Hypothalamus (tissue), 51 donors: ENCODE data around the gene PRRT1.

Source experiments
- DNase-seq, 51 donors: peaks; one replicate each; lab custom pipeline; 2025; lab: John Stamatoyannopoulos, UW

The PRRT1 gene

DNA sequence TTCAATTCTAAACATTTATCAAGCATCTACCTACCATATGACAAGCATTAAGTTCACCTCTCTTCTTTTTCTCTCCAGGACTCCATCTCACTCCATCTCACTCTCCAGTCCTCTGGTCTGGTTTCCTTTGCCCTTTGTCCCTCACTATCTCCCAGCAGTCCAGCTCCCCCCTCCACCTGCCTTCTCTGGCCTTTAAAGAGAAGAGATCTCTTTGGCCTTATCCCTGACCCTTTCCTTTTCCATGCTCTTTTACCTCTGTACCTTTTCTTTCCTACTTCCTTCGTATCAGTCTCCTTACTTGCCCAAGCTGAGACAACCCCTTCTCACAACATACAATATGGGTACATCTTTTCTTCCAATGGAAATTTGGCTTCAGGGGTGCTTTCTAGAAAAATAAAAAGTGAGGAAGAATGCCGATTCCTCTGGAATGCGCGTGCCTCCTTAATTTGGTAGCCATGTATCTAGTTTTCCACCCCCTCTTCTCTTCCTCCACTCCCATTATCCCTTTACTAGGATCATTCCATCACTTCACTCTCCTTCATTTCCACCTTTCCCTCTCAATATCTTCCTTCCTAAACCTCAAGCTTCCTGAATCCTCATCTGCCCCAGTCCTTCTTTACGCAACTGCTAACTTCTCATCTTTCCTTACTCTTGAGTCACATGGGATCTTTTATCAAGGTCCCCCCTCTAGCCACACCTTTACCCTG is 24.9 kb upstream of the PRRT1 start:
- DNase-seq = no peak

DNA sequence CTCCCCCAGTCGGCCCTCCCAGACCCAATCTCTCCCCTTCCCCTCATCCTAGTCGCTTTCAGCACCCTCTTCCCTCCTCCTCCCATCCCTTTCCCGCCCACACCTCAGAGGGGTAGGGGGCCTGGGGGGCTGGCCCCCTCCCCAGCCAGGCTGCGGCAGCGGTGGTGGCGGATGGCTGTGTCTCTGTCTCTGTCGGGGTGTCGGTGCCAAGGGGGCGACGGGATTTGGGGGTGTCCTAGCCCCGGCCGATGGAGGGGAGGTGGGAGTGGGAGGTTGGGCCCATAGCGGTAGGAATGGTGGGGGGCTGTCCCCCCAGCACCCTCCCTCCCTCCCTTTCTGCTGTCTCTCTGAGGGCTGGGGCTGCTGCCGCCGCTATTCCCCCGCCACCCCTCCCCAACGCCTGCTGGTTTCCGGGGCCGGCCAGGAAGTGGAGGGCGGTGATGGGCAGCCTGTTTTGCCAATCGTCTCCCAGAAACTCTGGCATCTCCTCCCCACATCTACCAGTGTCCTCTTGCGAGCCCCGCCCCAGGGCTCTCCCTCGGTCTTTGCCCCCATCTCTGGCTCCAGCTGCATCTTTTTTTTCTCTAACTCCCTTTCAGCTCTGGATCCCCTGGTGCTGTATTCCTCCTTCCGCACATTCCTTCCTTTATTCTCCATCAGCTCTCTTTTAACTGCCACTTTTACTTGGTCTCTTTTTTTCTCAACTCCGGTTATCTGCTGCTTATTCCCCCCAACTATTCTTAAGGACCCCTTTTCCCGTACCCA is 24.2 kb upstream of the PRRT1 start, which contains the start of gene AGPAT1:
Gene AGPAT1 (minus strand): TSS at position 374 of the 765 bp plus-strand sequence. CDS start 4,588 bp downstream, outside the sequence.
- peak in 50 of 51 donors; percentile 58 to 98 (median 95) for DNase-seq

DNA sequence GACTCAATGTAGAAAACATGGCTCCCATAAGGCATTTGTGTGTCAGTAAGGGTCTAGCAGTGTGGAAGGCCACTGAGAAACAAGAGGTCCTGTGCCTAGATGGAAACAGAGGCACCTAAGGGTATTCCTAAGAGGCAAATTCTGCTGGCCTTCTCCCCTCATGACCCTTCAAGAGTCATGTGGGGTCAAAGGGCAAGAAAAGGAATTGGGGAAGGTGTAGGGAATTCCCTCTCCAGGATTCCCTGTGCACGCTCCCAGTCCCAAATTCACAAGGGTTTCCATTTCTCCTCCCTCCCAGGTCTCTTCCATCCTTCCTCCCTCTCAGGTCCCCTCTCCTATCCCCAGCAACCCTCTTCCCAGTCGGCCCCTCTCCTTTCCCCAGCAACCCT is 23.6 kb upstream of the PRRT1 start:
- DNase-seq = no peak

DNA sequence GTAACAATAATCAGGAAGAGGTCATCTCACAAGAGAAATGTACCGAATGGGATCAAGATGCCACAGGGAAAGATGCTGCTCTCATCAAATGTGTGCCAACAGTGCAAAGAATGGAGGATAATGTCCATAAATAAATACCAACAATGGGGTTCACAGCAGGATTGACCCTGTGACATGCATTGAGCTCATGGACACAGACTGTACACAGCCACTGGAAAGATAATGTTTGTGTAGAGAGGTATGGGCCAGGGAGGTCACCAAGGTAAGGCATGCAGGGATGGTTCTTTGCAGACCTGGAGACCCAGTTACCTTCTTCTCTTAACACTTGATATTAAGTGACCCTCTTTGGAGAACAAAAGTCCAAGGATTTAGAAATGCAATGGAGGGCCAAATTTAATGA is 22.7 kb upstream of the PRRT1 start:
- no peak for DNase-seq

DNA sequence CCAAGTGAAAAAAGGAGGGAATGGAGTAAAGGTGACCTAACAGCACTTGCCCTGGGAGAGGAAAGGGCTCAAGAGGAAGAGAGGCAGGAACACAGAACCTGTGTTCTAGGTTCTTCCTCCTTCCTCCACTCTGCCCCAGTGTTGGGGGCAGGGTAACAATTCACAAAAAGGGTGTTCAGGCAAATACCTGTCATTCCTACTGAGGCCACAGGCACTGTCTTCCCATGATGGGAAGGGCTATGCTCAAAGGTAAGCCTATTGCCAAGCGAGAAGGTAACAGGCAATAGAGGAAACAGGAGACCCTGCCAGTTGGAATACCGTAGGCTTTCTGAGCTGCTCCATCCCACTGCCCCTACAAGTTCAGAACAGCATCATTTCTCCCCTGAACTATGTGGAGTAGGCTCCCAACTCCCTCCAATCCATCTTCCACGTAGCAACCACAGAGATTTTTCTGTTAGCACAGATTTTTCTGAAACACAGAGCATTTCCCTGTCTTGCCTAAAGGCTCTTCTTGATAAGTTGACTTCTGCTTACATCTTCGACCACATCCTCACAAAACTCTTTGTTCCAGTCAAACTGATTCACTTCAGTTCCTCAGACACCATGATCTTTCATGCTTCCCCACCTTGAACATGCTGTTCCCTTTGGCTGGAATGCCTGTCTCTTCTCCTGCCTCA is 21.4 kb upstream of the PRRT1 start:
- no peak for DNase-seq

DNA sequence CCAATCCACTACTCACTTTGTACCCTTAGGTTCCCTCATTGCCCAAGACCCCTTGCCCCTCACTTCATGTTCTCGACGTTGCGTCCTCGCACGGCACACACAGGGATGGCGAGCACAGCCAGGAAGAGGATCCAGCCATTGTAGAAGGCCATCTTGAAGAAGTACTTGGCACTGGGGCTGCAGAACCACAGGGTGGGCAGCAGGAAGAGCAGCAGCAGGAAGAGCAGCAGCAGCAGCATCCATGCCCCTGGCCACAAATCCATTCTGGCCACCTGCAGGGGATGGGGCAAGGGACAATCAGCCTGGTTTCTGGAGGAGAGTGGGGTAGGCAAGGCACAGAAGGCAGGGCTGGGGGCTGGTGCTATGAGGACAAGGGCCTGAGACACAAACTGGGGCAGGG is 19.5 kb upstream of the PRRT1 start:
- DNase-seq = no peak

DNA sequence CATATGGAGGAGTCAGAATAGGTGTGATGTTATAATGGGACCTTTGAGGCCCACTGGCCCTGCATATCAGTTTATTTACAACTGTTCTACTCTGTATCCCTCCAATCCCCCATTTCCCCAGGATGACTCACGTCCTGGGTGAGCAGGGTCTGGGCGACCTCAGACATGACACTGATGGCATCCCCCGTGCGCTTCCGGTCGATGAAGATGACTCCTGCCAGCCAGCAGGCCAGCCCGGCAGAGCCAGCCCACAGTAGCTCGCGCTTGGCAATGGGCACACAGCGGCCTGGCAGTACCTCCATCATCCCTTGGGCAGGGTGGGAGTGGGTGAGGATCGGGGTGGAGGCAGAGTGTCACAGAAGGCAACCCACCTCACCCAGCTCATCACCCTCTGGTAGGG is 18.6 kb upstream of the PRRT1 start:
- no peak for DNase-seq

DNA sequence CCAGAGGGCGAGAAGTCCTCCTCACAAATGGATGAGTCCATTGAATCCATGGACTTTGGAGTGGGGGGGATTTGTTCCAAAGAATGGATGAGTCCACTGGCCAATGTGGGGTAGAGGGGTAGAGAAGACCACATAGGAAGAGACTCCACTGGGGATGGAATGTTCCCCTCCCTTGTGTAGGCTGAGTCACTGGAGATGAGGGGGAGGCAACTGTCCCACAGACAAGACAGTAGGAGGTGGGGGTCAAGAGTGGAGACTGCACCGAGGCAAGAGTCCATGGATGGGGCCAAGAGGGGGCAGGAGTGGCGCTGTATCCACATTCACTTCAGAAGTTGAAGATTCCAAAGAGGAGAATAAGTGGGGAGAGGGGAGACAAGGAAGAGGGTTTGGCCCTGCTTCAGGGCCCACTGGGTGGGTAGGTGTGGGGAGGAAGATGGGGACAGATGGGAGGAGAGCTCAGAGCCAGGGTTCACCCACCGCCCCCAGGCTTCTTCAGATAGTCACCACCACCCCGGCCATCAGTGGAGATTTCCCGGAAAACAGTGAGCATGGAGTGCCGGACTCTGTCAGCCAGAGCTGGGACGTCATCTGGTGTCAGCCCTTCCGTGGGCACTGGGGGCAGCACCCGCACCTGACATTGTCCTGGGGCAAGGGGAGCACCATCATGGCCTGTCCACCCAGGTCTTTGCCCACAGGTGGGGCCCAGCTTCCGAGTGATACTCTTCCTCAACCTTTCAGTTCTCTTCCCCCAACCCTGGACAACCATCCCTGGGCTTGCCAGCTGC is 17.3 kb upstream of the PRRT1 start:
- DNase-seq = no peak

DNA sequence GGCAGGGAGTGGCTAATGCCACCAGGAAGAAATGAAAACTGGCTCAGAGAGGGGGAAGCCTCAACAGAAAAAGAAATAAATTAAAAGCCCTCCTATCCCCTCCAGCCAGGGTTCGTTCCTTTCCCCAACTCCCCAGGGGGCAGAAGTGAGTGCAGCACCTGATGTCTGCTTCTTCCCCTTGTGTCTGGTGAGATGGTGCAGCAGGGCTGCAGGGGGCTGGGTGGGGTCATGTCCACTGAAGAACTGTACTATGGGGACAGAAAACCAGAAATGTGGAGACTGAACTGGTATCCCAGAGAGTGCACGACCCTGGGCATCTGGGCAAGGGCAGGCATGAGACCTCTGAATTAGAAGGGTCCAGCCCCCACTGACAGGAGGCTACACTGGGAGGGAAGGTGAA is 16.6 kb upstream of the PRRT1 start:
- no peak for DNase-seq

DNA sequence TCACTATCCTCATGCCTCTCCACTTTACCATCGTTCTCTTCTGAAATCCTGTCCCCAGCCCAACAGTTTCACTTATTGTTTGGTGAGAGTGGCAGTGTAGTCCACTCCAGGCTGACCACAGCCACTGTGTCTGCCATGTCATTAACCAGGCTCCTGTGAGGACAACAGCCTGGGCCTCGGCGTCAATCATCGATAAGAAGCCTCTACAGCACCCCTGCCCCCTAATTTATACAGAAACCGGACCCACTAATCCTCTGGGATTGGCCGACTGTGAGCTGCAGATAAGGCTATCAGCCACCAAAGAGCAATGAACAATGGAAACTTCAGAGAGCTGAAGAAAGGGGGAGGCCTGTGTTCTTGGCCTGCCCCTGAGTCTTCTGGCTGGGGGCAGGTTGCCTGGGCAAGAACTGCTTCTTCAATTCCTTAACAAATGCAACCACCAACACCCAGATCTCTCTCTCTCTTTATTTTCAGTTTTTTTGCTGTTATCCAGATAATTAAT is 16.1 kb upstream of the PRRT1 start:
- no peak for DNase-seq

DNA sequence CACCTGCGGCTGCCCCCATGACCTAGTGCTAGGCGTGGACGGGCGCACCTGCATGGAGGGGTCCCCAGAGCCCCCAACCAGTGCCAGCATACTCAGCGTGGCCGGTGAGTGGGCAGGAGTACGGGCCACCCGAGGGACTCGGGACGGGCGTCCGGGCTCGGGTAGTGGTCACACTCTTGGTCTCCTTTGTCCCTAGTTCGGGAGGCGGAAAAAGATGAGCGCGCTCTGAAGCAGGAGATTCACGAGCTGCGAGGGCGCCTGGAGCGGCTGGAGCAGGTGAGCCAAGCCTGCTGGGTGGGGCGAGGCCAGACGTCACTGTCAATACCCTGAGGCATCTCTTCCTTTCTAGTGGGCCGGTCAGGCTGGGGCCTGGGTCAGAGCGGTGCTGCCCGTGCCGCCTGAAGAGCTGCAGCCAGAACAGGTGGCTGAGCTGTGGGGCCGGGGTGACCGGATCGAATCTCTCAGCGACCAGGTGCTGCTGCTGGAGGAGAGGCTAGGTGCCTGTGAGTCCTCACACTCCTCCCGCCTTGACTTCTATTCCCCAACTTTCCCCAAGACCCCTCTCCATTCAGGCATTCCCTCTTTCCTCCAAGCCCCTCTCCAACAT is 15.5 kb upstream of the PRRT1 start:
- no peak for DNase-seq

DNA sequence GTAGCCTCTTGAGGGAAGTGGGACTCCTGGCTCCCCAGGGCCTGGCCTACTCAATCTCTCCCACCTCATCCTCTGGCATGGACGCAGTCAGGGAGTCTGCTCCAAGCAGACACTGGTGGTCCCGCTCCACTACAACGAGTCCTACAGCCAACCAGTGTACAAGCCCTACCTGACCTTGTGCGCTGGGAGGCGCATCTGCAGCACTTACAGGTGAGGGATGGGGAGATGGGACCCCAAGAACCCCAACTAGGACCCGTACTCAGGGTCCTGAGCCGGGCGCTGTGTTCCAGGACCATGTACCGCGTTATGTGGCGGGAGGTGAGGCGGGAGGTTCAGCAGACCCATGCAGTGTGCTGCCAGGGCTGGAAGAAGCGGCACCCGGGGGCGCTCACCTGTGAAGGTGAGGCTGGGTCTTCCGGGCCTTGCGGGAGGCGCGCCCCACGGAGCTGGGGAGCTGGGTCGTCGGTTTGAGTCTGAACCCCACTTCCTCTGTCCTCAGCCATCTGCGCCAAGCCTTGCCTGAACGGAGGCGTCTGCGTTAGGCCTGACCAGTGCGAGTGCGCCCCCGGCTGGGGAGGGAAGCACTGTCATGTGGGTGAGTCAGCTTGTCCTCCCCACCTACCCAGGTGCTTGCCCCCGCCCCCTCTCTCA is 14.8 kb upstream of the PRRT1 start:
- DNase-seq = no peak

DNA sequence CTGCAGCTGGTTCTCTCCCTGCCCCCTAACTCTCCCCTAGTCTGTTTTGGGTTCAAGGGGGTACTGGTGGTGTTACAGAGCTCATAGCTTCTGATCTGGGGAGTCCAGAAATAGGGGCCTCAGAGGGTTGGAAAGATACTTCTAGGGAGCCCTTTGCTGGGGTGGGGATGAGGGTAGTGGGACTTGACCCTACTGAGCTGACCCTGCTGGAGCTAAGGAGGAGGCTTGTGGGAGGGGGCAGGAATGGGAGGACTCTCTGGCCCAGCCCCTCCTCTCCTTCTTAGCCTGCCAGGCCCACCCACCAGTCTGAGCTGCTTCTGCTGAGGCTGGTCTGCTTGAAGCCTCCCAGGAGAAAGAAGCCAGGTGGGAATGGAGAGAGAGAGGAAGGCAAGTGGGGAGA is 12.6 kb upstream of the PRRT1 start, which contains the start of gene EGFL8:
Gene EGFL8 (plus strand): TSS at position 301 of the 400 bp plus-strand sequence. CDS start 1,571 bp downstream, outside the sequence.
- no peak for DNase-seq

DNA sequence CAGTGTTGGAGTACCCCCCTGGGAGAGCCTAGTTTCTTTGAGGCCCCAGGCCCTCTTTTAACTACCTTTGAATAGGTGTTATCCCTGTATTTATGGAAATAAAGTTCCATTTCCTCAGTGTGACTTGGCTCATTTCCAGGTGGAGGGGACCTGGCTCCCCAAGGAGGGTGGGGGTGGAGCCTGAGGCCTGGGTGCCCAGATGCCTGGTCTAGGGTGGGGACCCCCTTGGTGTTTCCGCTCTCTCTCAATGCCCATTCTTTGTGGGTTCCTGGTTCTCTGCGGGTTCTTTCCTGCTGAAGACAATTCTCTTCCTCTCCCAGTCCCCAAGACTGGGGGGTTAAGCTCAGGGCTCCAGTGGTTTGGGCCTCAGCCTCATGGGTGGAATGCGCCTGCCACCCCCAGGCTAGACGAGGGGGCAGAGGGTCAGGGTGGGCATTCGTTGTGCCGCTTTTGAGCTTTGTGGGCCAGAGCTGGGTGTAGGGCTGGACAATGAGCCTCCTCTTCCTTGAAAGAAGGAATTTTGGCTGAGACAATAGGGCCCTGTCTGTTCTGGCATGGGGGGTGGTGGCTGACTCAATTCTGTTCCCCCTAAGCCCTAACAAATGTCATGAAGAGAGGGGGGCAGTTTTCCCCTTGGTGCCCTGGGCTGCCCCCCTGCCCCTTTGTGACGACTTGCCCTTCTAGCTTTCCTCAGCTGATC is 12.0 kb upstream of the PRRT1 start:
- peak in 3 of 51 donors; percentile 9 to 52 (median 49) for DNase-seq

DNA sequence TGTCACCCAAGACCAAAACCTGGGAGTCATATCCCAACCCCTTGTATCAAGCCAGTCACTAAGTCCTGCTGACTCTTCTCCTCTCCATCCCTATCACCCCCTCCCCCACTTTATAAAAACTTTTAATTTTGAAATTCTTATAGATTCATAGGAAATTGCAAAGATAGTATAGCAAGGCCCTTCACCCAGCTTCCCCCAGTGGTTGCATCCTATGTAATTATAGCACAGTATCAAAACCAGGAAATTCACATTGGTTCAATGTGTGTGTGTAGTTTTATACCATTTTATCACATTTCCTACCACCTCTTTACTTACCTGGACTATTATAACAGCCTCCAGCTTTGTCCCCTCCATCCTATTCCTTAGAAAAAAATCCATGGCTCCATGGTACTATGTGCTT is 6.3 kb upstream of the PRRT1 start:
- DNase-seq = no peak

DNA sequence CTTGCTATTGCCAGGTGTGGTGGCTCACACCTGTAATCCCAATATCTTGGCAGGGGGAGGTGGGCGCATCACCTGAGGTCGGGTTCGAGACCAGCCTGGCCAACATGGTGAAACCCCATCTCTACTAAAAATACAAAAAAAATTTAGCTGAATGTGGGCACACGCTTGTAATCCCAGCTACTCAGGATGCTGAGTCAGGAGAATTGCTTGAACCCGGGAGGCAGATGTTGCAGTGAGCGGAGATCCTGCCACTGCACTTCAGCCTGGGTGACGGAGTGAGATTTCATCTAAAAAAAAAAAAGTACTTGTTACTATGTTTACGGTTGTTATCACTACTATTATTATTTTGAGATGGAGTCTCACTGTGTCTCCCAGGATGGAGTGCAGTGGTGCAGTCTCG is 5.2 kb upstream of the PRRT1 start:
- no peak for DNase-seq

DNA sequence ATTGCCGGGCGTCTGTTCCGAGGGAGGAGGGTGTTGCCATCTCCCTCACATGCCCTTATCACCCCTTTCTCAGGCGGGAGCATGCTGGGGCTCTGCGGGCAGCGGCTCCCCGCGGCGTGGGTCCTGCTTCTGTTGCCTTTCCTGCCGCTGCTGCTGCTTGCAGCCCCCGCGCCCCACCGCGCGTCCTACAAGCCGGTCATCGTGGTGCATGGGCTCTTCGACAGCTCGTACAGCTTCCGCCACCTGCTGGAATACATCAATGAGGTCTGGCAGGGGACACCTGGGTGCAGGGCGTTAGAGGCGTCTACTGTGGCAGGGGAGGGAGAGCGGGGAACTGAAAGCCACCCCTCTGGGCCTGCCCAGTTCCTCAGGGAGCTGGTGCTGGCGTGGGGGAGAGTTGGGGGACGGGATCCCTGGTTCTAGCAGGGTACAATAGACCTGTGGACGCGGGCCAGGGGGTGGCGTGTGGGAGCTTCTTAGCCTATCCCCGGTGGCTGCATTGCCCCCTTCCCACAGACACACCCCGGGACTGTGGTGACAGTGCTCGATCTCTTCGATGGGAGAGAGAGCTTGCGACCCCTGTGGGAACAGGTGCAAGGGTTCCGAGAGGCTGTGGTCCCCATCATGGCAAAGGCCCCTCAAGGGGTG is 2.9 kb upstream of the PRRT1 start:
- peak in 33 of 51 donors; percentile 16 to 82 (median 55) for DNase-seq
